DOHH2 (cell line): ENCODE data around the gene RPGR.

ENCODE experiments used
- H3F3A ChIP-seq: fragments of 200-600 bp; sonication (generic), shearing (Covaris generic); 2 replicates; pipeline ENCODE4 v1.6.0; 2016; ENCODE audit warnings: antibody characterized with exemption, mild to moderate bottlenecking; ENCODE audit not compliant: control insufficient read depth, insufficient read depth
- H3K27ac ChIP-seq: fragments of 200-600 bp; sonication (generic); 2 replicates; pipeline ENCODE4 v1.5.1; 2014; ENCODE audit warnings: low read depth, mild to moderate bottlenecking, low read length, moderate library complexity
- H3K27me3 ChIP-seq: fragments of 200-600 bp; sonication (generic); 2 replicates; pipeline ENCODE4 v1.6.1; 2014; ENCODE audit warnings: mild to moderate bottlenecking, low read length, mixed read lengths; ENCODE audit not compliant: control insufficient read depth
- H3K36me3 ChIP-seq: fragments of 200-600 bp; sonication (generic); 2 replicates; pipeline ENCODE4 v1.6.1; 2014; ENCODE audit warnings: mild to moderate bottlenecking, low read length, moderate library complexity, mixed read lengths; ENCODE audit not compliant: control insufficient read depth
- H3K4me1 ChIP-seq: fragments of 200-600 bp; sonication (generic); 2 replicates; pipeline ENCODE4 v1.6.1; 2014; ENCODE audit warnings: mild to moderate bottlenecking, low read length, mixed read lengths; ENCODE audit not compliant: control insufficient read depth
- H3K4me2 ChIP-seq: fragments of 200-600 bp; sonication (generic); 2 replicates; pipeline ENCODE4 v1.6.0; 2014; ENCODE audit warnings: mild to moderate bottlenecking, low read length, moderate library complexity
- H3K4me3 ChIP-seq: fragments of 200-600 bp; sonication (generic); 2 replicates; pipeline ENCODE4 v1.5.1; 2014; ENCODE audit warnings: mild to moderate bottlenecking, low read length, mixed read lengths
- H3K79me2 ChIP-seq: fragments of 200-600 bp; sonication (generic); 2 replicates; pipeline ENCODE4 v1.6.1; 2014; ENCODE audit warnings: mild to moderate bottlenecking, low read length, mixed read lengths; ENCODE audit not compliant: control insufficient read depth
- H3K9me2 ChIP-seq: fragments of 200-600 bp; sonication (generic); replicated peaks from 2 replicates; pipeline ENCODE4 v1.6.1; 2014; ENCODE audit warnings: mild to moderate bottlenecking, low read length, mixed read lengths; ENCODE audit not compliant: control insufficient read depth
- H3K9me3 ChIP-seq: fragments of 200-600 bp; sonication (generic); 2 replicates; pipeline ENCODE4 v1.6.1; 2014; ENCODE audit warnings: antibody characterized with exemption, low read length, mixed read lengths; ENCODE audit not compliant: control insufficient read depth, insufficient read depth
- H4K20me1 ChIP-seq: fragments of 200-600 bp; sonication (generic); 2 replicates; pipeline ENCODE4 v1.6.0; 2014; ENCODE audit warnings: low read depth, mild to moderate bottlenecking, antibody characterized with exemption, low read length, moderate library complexity; ENCODE audit not compliant: control insufficient read depth, insufficient read depth
- CTCF ChIP-seq: fragments of 200-600 bp; sonication (generic); IDR thresholded peaks from one replicate; pipeline ENCODE4 v1.5.1; 2014; ENCODE audit warnings: antibody characterized with exemption, mild to moderate bottlenecking, low read depth, low read length; ENCODE audit not compliant: poor library complexity, severe bottlenecking
- EZH2phosphoT487 ChIP-seq: fragments of 200-600 bp; sonication (generic); IDR thresholded peaks from 2 replicates; pipeline ENCODE4 v1.6.1; 2017; ENCODE audit warnings: borderline replicate concordance, mild to moderate bottlenecking, antibody characterized with exemption, low read length, moderate library complexity, mixed read lengths

RPGR gene

GRCh38 chrX:38232079-38232686 is 95.1 kb downstream of the RPGR start:
- no peaks in the 10 kb centered on the region for H3K4me1 ChIP-seq
- H3K36me3 ChIP-seq, result no peaks in the 10 kb centered on the region
- no peaks in the 10 kb centered on the region for H3F3A ChIP-seq
- no peaks in the 10 kb centered on the region for H3K9me2 ChIP-seq
- H3K27ac ChIP-seq, result no peak overlapping the region
- no peaks in the 10 kb centered on the region for H3K27me3 ChIP-seq
- H3K9me3 ChIP-seq, result no peaks in the 10 kb centered on the region
- no peaks in the 10 kb centered on the region for H4K20me1 ChIP-seq
- no peak for TF ChIP-seq CTCF
- TF ChIP-seq EZH2phosphoT487, result no peak
- H3K4me3 ChIP-seq, result no peak overlapping the region
- H3K79me2 ChIP-seq, result no peaks in the 10 kb centered on the region
- no peak overlapping the region for H3K4me2 ChIP-seq

GRCh38 chrX:38225093-38225492 is 102.2 kb downstream of the RPGR start:
- Histone ChIP-seq H3K36me3 (no peaks in the 10 kb centered on the region), H3K4me2 (no peak overlapping the region), H3K4me3 (no peak overlapping the region), H3K9me3 (no peaks in the 10 kb centered on the region), H3K79me2 (no peaks in the 10 kb centered on the region), H4K20me1 (no peaks in the 10 kb centered on the region), H3K27ac (no peak overlapping the region), H3F3A (no peaks in the 10 kb centered on the region), H3K9me2 (no peaks in the 10 kb centered on the region), H3K27me3 (no peaks in the 10 kb centered on the region), H3K4me1 (no peaks in the 10 kb centered on the region)
- TF ChIP-seq CTCF (no peak), EZH2phosphoT487 (no peak)

GRCh38 chrX:38224160-38224559 is 103.1 kb downstream of the RPGR start:
- Histone ChIP-seq H3F3A (no peaks in the 10 kb centered on the region), H3K9me2 (no peaks in the 10 kb centered on the region), H3K4me1 (no peaks in the 10 kb centered on the region), H3K4me3 (no peak overlapping the region), H3K79me2 (no peaks in the 10 kb centered on the region), H3K27ac (no peak overlapping the region), H3K9me3 (no peaks in the 10 kb centered on the region), H3K27me3 (no peaks in the 10 kb centered on the region), H3K4me2 (no peak overlapping the region), H3K36me3 (no peaks in the 10 kb centered on the region), H4K20me1 (no peaks in the 10 kb centered on the region)
- no peak for TF ChIP-seq CTCF
- no peak for TF ChIP-seq EZH2phosphoT487
